HepG2 (cell line): ENCODE measurements around the gene MLX. TPM values are rescaled to one million over a fixed set of nuclear protein-coding genes. Genes with fewer than 3 reads are reported as not detected.
A peak's percentile ranks its signal among the peaks of the same experiment; 100 is the strongest.

ENCODE experiments used
- CCAR2 ChIP-seq: fragments of 200-400 bp; formaldehyde crosslinking; optimal IDR thresholded peaks from 2 replicates; pipeline ENCODE3; 2018; ENCODE audit warnings: low read depth, mild to moderate bottlenecking, low read length, moderate library complexity
- IKZF4 ChIP-seq: sonication (generic); formaldehyde crosslinking; IDR thresholded peaks from 2 replicates; pipeline ENCODE4 v1.5.1; 2020; ENCODE audit warnings: borderline replicate concordance, mild to moderate bottlenecking, low read depth, missing genetic modification reagents; ENCODE audit errors: not compliant biosample characterization
- IRF1 ChIP-seq: sonication (generic); formaldehyde crosslinking; IDR thresholded peaks from 2 replicates; pipeline ENCODE4 v1.4.0; 2020; ENCODE audit warnings: low read depth, mild to moderate bottlenecking, missing genetic modification reagents
- MEIS2 ChIP-seq: sonication (generic); formaldehyde crosslinking; IDR thresholded peaks from 2 replicates; pipeline ENCODE4 v1.9.0; 2021; ENCODE audit warnings: mild to moderate bottlenecking, missing genetic modification reagents
- PRDM15 ChIP-seq: sonication (generic); formaldehyde crosslinking; IDR thresholded peaks from 2 replicates; pipeline ENCODE4 v1.4.0; 2020; ENCODE audit warnings: missing genetic modification reagents
- SMYD3 ChIP-seq: sonication (generic); formaldehyde crosslinking; IDR thresholded peaks from 2 replicates; pipeline ENCODE4 v1.8.1; 2023; ENCODE audit warnings: mild to moderate bottlenecking, missing genetic modification reagents
- TEAD3 ChIP-seq: optimal IDR thresholded peaks from 2 replicates; pipeline ENCODE3; 2016; ENCODE audit warnings: borderline replicate concordance
- TSC22D2 ChIP-seq: sonication (generic); formaldehyde crosslinking; IDR thresholded peaks from 2 replicates; pipeline ENCODE4 v1.5.1; 2020; ENCODE audit warnings: missing genetic modification reagents, mild to moderate bottlenecking, borderline replicate concordance
- ZBTB39 ChIP-seq: sonication (generic); formaldehyde crosslinking; IDR thresholded peaks from 2 replicates; pipeline ENCODE4 v1.5.0; 2020; ENCODE audit warnings: missing genetic modification reagents
- ZBTB49 ChIP-seq: sonication (generic); formaldehyde crosslinking; IDR thresholded peaks from 2 replicates; pipeline ENCODE4 v1.4.0; 2020; ENCODE audit warnings: missing genetic modification reagents, borderline replicate concordance
- ZFY ChIP-seq: sonication (generic); formaldehyde crosslinking; IDR thresholded peaks from 2 replicates; pipeline ENCODE4 v1.4.0; 2020; ENCODE audit warnings: missing genetic modification reagents
- ZNF503 ChIP-seq: sonication (generic); formaldehyde crosslinking; IDR thresholded peaks from 2 replicates; pipeline ENCODE4 v1.4.0; 2020; ENCODE audit warnings: missing genetic modification reagents
- ZNF549 ChIP-seq: sonication (generic); formaldehyde crosslinking; IDR thresholded peaks from 2 replicates; pipeline ENCODE4 v1.5.0; 2020; ENCODE audit warnings: missing genetic modification reagents
- ZNF605 ChIP-seq: sonication (generic); formaldehyde crosslinking; IDR thresholded peaks from 2 replicates; pipeline ENCODE4 v1.8.0; 2022; ENCODE audit warnings: mild to moderate bottlenecking, missing genetic modification reagents
- ZNF672 ChIP-seq: sonication (generic); formaldehyde crosslinking; IDR thresholded peaks from 2 replicates; pipeline ENCODE4 v1.8.1; 2022; ENCODE audit warnings: missing genetic modification reagents
- ZNF816 ChIP-seq: sonication (generic); formaldehyde crosslinking; IDR thresholded peaks from 2 replicates; pipeline ENCODE4 v1.8.0; 2022; ENCODE audit warnings: missing genetic modification reagents, mild to moderate bottlenecking, borderline replicate concordance
- polyA plus RNA-seq, 8 experiments: library from polyadenylated mRNA; depleted of rRNA in 3 of 8; stranded (reverse) in 7 of 8; unstranded in 1 of 8; fragments of >200 nt; fragmentation: Illumina TruSeq in 4 of 8; extraction: Trizol in 4 of 8; gene quantifications; 2 replicates each; pipeline versions ENCODE4 v1.2.1 to v1.2.3, GENCODE V29; 2011 to 2016; ENCODE audit warnings: low read depth in 4 of 8, missing spikeins in 1 of 8, mixed read lengths in 1 of 8; ENCODE audit not compliant: insufficient read depth in 1 of 8
- total RNA-seq, 5 experiments: library from RNA; depleted of rRNA; stranded (reverse); fragments of >200 nt; fragmentation: Illumina TruSeq; extraction: Trizol; gene quantifications; 2 replicates each; pipeline ENCODE4 v1.2.3, GENCODE V29; 2016; ENCODE audit warnings: low read depth in 1 of 5

MLX gene
- total and polyA plus RNA-seq, 2 of the 13 experiments (the other 11 are each of a cell fraction or from before 2014, with no cell fraction given): 38.9 to 74.4 TPM

- TF ChIP-seq ZNF503 (CRISPR knock-in tag) (peak; percentile 58; the same call in 1 of the 2 replicates), IRF1 (CRISPR knock-in tag) (no peak; the same call in 1 of the 2 replicates), IKZF4 (peak; percentile 29), ZBTB39 (CRISPR knock-in tag) (peak; percentile 10; the same call in 1 of the 2 replicates), ZNF605 (CRISPR knock-in tag) (peak; percentile 96), ZFY (CRISPR knock-in tag) (peak; percentile 93), TEAD3 (CRISPR knock-in tag) (peak; percentile 52), MEIS2 (CRISPR knock-in tag) (peak; percentile 55; the same call in 1 of the 2 replicates), SMYD3 (CRISPR knock-in tag) (no peak; the same call in 1 of the 2 replicates), ZBTB49 (CRISPR knock-in tag) (no peak), ZNF816 (no peak; the same call in 1 of the 2 replicates), PRDM15 (CRISPR knock-in tag) (no peak; the same call in 1 of the 2 replicates), ZNF672 (CRISPR knock-in tag) (peak; percentile 94; the same call in 1 of the 2 replicates), TSC22D2 (peak; percentile 90; the same call in 1 of the 2 replicates), ZNF549 (CRISPR knock-in tag) (no peak), CCAR2 (peak; percentile 54)
Observed at GRCh38 chr17:42536372-42537155, 30.3 kb upstream of the MLX start (continued).
